ENCODE measurements around the gene PGPEP1. TPM values are rescaled to one million over a fixed set of nuclear protein-coding genes. Genes with fewer than 3 reads are reported as not detected.

Gene PGPEP1
- total RNA-seq, 4 donors from 2014 or later, result 23.5 to 44.0 (median 27.9) TPM

- TF ChIP-seq POLR2A (IDR thresholded peaks at IDR 0.05) (no peak), CTCF (IDR thresholded peaks at IDR 0.05) (no peak)
- Histone ChIP-seq H3K27ac (no peak overlapping the region), H3K36me3 (peaks cover 7 to 10% of the 10 kb centered on the region in 2 donors), H3K4me3 (replicated peaks in 1 of 3) (no peak overlapping the region), H3K9me3 (no peaks in the 10 kb centered on the region), H3K27me3 (no peaks in the 10 kb centered on the region), H3K4me1 (peaks cover 11 to 35% of the 10 kb centered on the region in 2 donors)
- WGBS, 2 donors, result 76 to 100% methylated on average over 4 to 6 of the region's 13 CpGs
- DNase-seq, result no peak
- intact Hi-C loops (cut with DNase I), result no loop called here
Measured at GRCh38 chr19:18310966-18311365, 29.4 kb upstream of the PGPEP1 start.

- H3K4me1 ChIP-seq, result peaks cover 7 to 31% of the 10 kb centered on the region in 2 donors
Measured at GRCh38 chr19:18311502-18312091, 28.8 kb upstream of the PGPEP1 start.

GRCh38 chr19:18312092-18312534 lies 28.3 kb upstream of the PGPEP1 start:
- Histone ChIP-seq H3K36me3 (peaks cover 7 to 10% of the 10 kb centered on the region in 2 donors), H3K4me3 (replicated peaks in 1 of 3) (no peak overlapping the region), H3K9me3 (no peaks in the 10 kb centered on the region), H3K27ac (no peak overlapping the region), H3K27me3 (no peaks in the 10 kb centered on the region), H3K4me1 (peaks cover 5 to 26% of the 10 kb centered on the region in 2 donors)
- intact Hi-C loops (cut with DNase I), result no loop called here
- no peak for TF ChIP-seq CTCF (IDR thresholded peaks at IDR 0.05)
- no peak for TF ChIP-seq POLR2A (IDR thresholded peaks at IDR 0.05)
- 100% methylated on average over 2 of the region's 11 CpGs; no CpG with 5 or more reads in 1 of the 2 donors for WGBS, 2 donors
- DNase-seq, result no peak

More at GRCh38 chr19:18311502-18312091, 28.8 kb upstream of the PGPEP1 start:
- intact Hi-C loops (cut with DNase I), result no loop called here
- H3K27ac ChIP-seq, result no peak overlapping the region
- DNase-seq, result no peak
- peaks cover 7 to 10% of the 10 kb centered on the region in 2 donors for H3K36me3 ChIP-seq
- H3K9me3 ChIP-seq, result no peaks in the 10 kb centered on the region
- no peak for TF ChIP-seq POLR2A (IDR thresholded peaks at IDR 0.05)
- TF ChIP-seq CTCF (IDR thresholded peaks at IDR 0.05), result no peak
- H3K27me3 ChIP-seq, result no peaks in the 10 kb centered on the region
- no peak overlapping the region for H3K4me3 ChIP-seq (replicated peaks in 1 of 3)
- WGBS, 2 donors, result 96 to 97% methylated on average over 14 to 18 of the region's 22 CpGs

GRCh38 chr19:18313398-18313797 lies 27.0 kb upstream of the PGPEP1 start:
- peaks cover 5 to 17% of the 10 kb centered on the region in 2 donors for H3K4me1 ChIP-seq
- whole genome bisulfite sequencing, 2 donors, result 83 to 92% methylated on average over 3 of the region's 3 CpGs
- peaks cover 7 to 10% of the 10 kb centered on the region in 2 donors for H3K36me3 ChIP-seq
- TF ChIP-seq CTCF (IDR thresholded peaks at IDR 0.05) (no peak), POLR2A (IDR thresholded peaks at IDR 0.05) (no peak)
- no peaks in the 10 kb centered on the region for H3K9me3 ChIP-seq
- no peaks in the 10 kb centered on the region for H3K27me3 ChIP-seq
- H3K4me3 ChIP-seq (replicated peaks in 1 of 3), result no peak overlapping the region
- DNase-seq, result no peak
- intact Hi-C loops (cut with DNase I), result no loop called here
- H3K27ac ChIP-seq, result peak overlapping the region in 1 of 3 donors; percentile 39

GRCh38 chr19:18317961-18318800 lies 22.2 kb upstream of the PGPEP1 start:
- TF ChIP-seq CTCF (IDR thresholded peaks at IDR 0.05) (no peak), POLR2A (IDR thresholded peaks at IDR 0.05) (no peak)
- 69 to 74% methylated on average over 10 to 14 of the region's 18 CpGs for WGBS, 2 donors
- H3K4me1 ChIP-seq, result peaks cover 17 to 47% of the 10 kb centered on the region in 2 donors
- DNase-seq, result peak in 1 of 2 donors; percentile 25
- intact Hi-C loops (cut with DNase I), result no loop called here
- H3K9me3 ChIP-seq, result no peaks in the 10 kb centered on the region
- H3K27ac ChIP-seq, result peak overlapping the region; percentile 38 to 70 (median 44)
- H3K4me3 ChIP-seq (replicated peaks in 1 of 3), result no peak overlapping the region
- H3K27me3 ChIP-seq, result no peaks in the 10 kb centered on the region
- no peaks in the 10 kb centered on the region for H3K36me3 ChIP-seq
